ENCODE data around the gene RPLP1. TPM values are rescaled to one million over a fixed set of nuclear protein-coding genes. Genes with fewer than 3 reads are reported as not detected.

RPLP1 gene
- total and polyA plus RNA-seq, 8 donors: 99.1 to 2,495 (median 1,437) TPM

DNA sequence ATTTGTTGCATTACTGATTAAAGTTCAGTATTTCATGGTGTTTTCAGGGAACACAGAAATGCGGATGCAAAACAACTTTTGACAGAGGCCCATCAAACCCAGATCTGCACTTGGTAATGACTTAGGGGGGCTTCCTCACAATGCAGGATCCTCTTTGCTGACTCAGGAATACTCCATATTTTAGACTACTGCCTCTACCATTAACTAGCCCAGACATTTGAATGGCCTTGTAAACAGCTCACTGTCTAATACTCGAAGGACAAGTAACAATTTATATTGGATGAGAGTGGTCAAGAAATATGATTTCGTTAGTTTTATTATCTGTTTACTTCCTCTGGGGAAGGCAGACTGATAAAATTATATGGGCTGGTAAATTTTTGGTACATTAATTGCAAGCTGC lies 47.5 kb upstream of the RPLP1 start:
- H3K36me3 ChIP-seq: peaks cover 0 to under 1% (median 0%) of the 10 kb centered on the region in 4 donors
- H3K27me3 ChIP-seq: no peaks in the 10 kb centered on the region
- no peak overlapping the region for H3K27ac ChIP-seq
- no peak for DNase-seq
- intact Hi-C loops (cut with DNase I; ENCODE audit: low total_unique reads): no loop called here
- WGBS, 5 donors: 60 to 63% (median 62%) methylated on average over 3 of the region's 3 CpGs
- no peaks in the 10 kb centered on the region for H3K4me1 ChIP-seq
- H3K9me3 ChIP-seq: no peaks in the 10 kb centered on the region
- H3K4me3 ChIP-seq: no peak overlapping the region
- TF ChIP-seq, protein P1, sequence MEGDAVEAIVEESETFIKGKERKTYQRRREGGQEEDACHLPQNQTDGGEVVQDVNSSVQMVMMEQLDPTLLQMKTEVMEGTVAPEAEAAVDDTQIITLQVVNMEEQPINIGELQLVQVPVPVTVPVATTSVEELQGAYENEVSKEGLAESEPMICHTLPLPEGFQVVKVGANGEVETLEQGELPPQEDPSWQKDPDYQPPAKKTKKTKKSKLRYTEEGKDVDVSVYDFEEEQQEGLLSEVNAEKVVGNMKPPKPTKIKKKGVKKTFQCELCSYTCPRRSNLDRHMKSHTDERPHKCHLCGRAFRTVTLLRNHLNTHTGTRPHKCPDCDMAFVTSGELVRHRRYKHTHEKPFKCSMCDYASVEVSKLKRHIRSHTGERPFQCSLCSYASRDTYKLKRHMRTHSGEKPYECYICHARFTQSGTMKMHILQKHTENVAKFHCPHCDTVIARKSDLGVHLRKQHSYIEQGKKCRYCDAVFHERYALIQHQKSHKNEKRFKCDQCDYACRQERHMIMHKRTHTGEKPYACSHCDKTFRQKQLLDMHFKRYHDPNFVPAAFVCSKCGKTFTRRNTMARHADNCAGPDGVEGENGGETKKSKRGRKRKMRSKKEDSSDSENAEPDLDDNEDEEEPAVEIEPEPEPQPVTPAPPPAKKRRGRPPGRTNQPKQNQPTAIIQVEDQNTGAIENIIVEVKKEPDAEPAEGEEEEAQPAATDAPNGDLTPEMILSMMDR (IDR thresholded peaks at IDR 0.05): no peak
- TF ChIP-seq POLR2A (IDR thresholded peaks at IDR 0.05): no peak
- TF ChIP-seq EP300 (IDR thresholded peaks at IDR 0.05): no peak
- no peak for TF ChIP-seq POLR2AphosphoS5 (IDR thresholded peaks at IDR 0.05)

- no peaks in the 10 kb centered on the region for H3K27me3 ChIP-seq
- H3K36me3 ChIP-seq: no peaks in the 10 kb centered on the region
- no peaks in the 10 kb centered on the region for H3K9me3 ChIP-seq
- H3K4me1 ChIP-seq: no peaks in the 10 kb centered on the region
- TF ChIP-seq, protein P1 (IDR thresholded peaks at IDR 0.05): no peak
- TF ChIP-seq POLR2A (IDR thresholded peaks at IDR 0.05): no peak
- TF ChIP-seq POLR2AphosphoS5 (IDR thresholded peaks at IDR 0.05): no peak
- no peak for TF ChIP-seq EP300 (IDR thresholded peaks at IDR 0.05)
- no peak for DNase-seq
- intact Hi-C loops (cut with DNase I; ENCODE audit: low total_unique reads): no loop called here
- no peak overlapping the region for H3K27ac ChIP-seq
- 88 to 93% (median 90%) methylated on average over 3 of the region's 3 CpGs for WGBS, 5 donors
- H3K4me3 ChIP-seq: no peak overlapping the region
These were observed 44.8 kb upstream of the RPLP1 start for GRCh38 chr15:69407719-69408400.

DNA sequence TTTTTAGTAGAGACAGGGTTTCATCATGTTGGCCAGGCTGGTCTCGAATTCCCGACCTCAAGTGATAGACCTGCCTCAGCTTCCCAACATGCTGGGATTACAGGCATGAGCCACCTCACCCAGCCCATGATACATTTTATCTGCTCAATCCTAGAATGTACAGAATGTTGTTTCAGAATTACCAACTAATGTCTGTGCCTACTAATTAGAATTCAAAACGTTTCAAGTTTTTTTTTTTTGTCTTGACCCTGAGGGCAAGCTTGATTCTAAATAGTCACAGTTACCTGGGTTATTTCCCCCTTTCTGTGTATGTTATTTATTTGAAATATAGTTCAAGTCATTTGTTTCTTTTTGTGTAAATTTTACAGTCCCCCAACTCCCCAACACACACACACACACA lies 43.8 kb upstream of the RPLP1 start:
- TF ChIP-seq POLR2A (IDR thresholded peaks at IDR 0.05) (no peak), EP300 (IDR thresholded peaks at IDR 0.05) (no peak), POLR2AphosphoS5 (IDR thresholded peaks at IDR 0.05) (no peak)
- TF ChIP-seq, protein P1 (IDR thresholded peaks at IDR 0.05): no peak
- Histone ChIP-seq H3K4me3 (no peak overlapping the region), H3K4me1 (peaks cover 2 to 8% (median 5%) of the 10 kb centered on the region in 4 donors), H3K27me3 (no peaks in the 10 kb centered on the region), H3K9me3 (no peaks in the 10 kb centered on the region), H3K27ac (no peak overlapping the region), H3K36me3 (no peaks in the 10 kb centered on the region)
- intact Hi-C loops (cut with DNase I; ENCODE audit: low total_unique reads): no loop called here
- WGBS, 5 donors: 65 to 78% (median 74%) methylated on average over 3 of the region's 3 CpGs
- DNase-seq: no peak

GRCh38 chr15:69410248-69410874 lies 42.3 kb upstream of the RPLP1 start:
- no peak overlapping the region for H3K4me3 ChIP-seq
- H3K4me1 ChIP-seq: peaks cover 11 to 20% (median 17%) of the 10 kb centered on the region in 4 donors
- WGBS, 5 donors: 50 to 57% (median 55%) methylated on average over 9 of the region's 9 CpGs
- intact Hi-C loops (cut with DNase I; ENCODE audit: low total_unique reads): no loop called here
- H3K36me3 ChIP-seq: no peaks in the 10 kb centered on the region
- no peaks in the 10 kb centered on the region for H3K27me3 ChIP-seq
- TF ChIP-seq, protein P1 (IDR thresholded peaks at IDR 0.05): peak in 1 of 7 experiments; percentile 9
- no peak for TF ChIP-seq POLR2A (IDR thresholded peaks at IDR 0.05)
- DNase-seq: peak in 1 of 2 donors; percentile 53
- no peak overlapping the region for H3K27ac ChIP-seq
- no peaks in the 10 kb centered on the region for H3K9me3 ChIP-seq
